ENCODE measurements around the gene SOD1.
A peak's percentile ranks its signal among the peaks of the same experiment; 100 is the strongest.
"Not testable (repeated sequence)": the region's sequence is repeated elsewhere in the genome, so short reads cannot be mapped to it uniquely, and the experiment has no call there.

The SOD1 gene

GRCh38 chr21:31659536-31660258 is at the start of gene SOD1:
SOD1 (plus strand) TSS chr21:31659693; CDS start chr21:31659770, 77 bp downstream.
- DNase-seq, result peak; percentile 90

GRCh38 chr21:31611445-31611844 is 48.0 kb upstream of the SOD1 start:
- DNase-seq, result no peak

- DNase-seq, result no peak
Observed at GRCh38 chr21:31612894-31613785, 46.4 kb upstream of the SOD1 start.

GRCh38 chr21:31614705-31615104 is 44.8 kb upstream of the SOD1 start:
- DNase-seq, result no peak

- DNase-seq, result no peak
Observed at GRCh38 chr21:31616216-31616615, 43.3 kb upstream of the SOD1 start.

GRCh38 chr21:31618696-31619430 is 40.6 kb upstream of the SOD1 start:
- DNase-seq, result no peak

- no peak for DNase-seq
Observed at GRCh38 chr21:31622397-31622796, 37.1 kb upstream of the SOD1 start.

- no peak for DNase-seq
Observed at GRCh38 chr21:31623664-31624063, 35.8 kb upstream of the SOD1 start.

- DNase-seq, result no peak
Observed at GRCh38 chr21:31624181-31624580, 35.3 kb upstream of the SOD1 start.

GRCh38 chr21:31624961-31625491 is 34.5 kb upstream of the SOD1 start:
- no peak for DNase-seq

GRCh38 chr21:31629972-31630711 is 29.4 kb upstream of the SOD1 start:
- no peak for DNase-seq

GRCh38 chr21:31631881-31632280 is 27.6 kb upstream of the SOD1 start:
- DNase-seq, result not testable (repeated sequence)

GRCh38 chr21:31634993-31635392 is 24.5 kb upstream of the SOD1 start:
- no peak for DNase-seq

- DNase-seq, result no peak
Observed at GRCh38 chr21:31636874-31637273, 22.6 kb upstream of the SOD1 start.

GRCh38 chr21:31641416-31641922 is 18.0 kb upstream of the SOD1 start:
- no peak for DNase-seq

GRCh38 chr21:31644643-31645042 is 14.8 kb upstream of the SOD1 start:
- no peak for DNase-seq

- no peak for DNase-seq
Observed at GRCh38 chr21:31647650-31648049, 11.8 kb upstream of the SOD1 start.

- DNase-seq, result no peak
Observed at GRCh38 chr21:31650930-31651329, 8.6 kb upstream of the SOD1 start.

- not testable (repeated sequence) for DNase-seq
Observed at GRCh38 chr21:31651491-31651890, 8.0 kb upstream of the SOD1 start.

- DNase-seq, result no peak
Observed at GRCh38 chr21:31654340-31654739, 5.2 kb upstream of the SOD1 start.

- not testable (repeated sequence) for DNase-seq
Observed at GRCh38 chr21:31654821-31655580, 4.5 kb upstream of the SOD1 start.
